T-cell (primary cell): Measurements from ENCODE around the gene NCAM1. TPM values are rescaled to one million over a fixed set of nuclear protein-coding genes. Genes with fewer than 3 reads are reported as not detected.
"Not testable (repeated sequence)": the region's sequence is repeated elsewhere in the genome, so short reads cannot be mapped to it uniquely, and the experiment has no call there.

Experiments used
- ATAC-seq, 4 experiments: fragments of 200-7000 bp in 3 of 4; fragments of 150-1000 bp in 1 of 4; cut with Tn5 transposase; replicated peaks in 1 of 4; 1 replicate in 3 of 4; 2 replicates in 1 of 4; pipeline ENCODE4 v1.10.0; 2021; ENCODE audit warnings: moderate library complexity in 3 of 4, mild to moderate bottlenecking in 2 of 4, moderate number of reproducible peaks in 1 of 4
- CTCF ChIA-PET, 2 donors: fragments of 300-600 bp; sonication (Branson Sonifier 250); formaldehyde crosslinking; loops; one replicate each; lab custom pipeline; 2022; ENCODE audit warnings: antibody characterized with exemption in 2 of 2; lab: Charles Lee
- POLR2A ChIA-PET, 2 donors: fragments of 300-600 bp; sonication (Branson Sonifier 250); formaldehyde crosslinking; loops; one replicate each; lab custom pipeline; 2022; ENCODE audit warnings: antibody characterized with exemption in 2 of 2; lab: Charles Lee
- DNase-seq, 35 experiments: peaks; one replicate each; pipeline versions ENCODE4 v3.0.0 to v3.0.0-alpha.2; 2013 to 2023
- H3K27ac ChIP-seq: one replicate; pipeline ENCODE4 v1.5.1; 2013; ENCODE audit warnings: low read length
- H3K27me3 ChIP-seq, 2 experiments: replicated peaks in 1 of 2; 1 replicate in 1 of 2; 2 replicates in 1 of 2; pipeline versions ENCODE4 v1.6.1 to v1.7.0; 2013; ENCODE audit warnings: low read length in 1 of 2, mixed read lengths in 1 of 2; ENCODE audit not compliant: control insufficient read depth in 2 of 2, insufficient read depth in 2 of 2; ENCODE audit errors: extremely low read depth in 1 of 2
- H3K36me3 ChIP-seq, 2 donors: 1 replicate in 1 of 2; 2 replicates in 1 of 2; pipeline versions ENCODE4 v1.6.1 to v1.7.0; 2013; ENCODE audit warnings: low read length in 1 of 2; ENCODE audit not compliant: control insufficient read depth in 2 of 2, insufficient read depth in 1 of 2; ENCODE audit errors: extremely low read depth in 1 of 2
- H3K4me1 ChIP-seq, 2 experiments: 1 replicate in 1 of 2; 2 replicates in 1 of 2; pipeline versions ENCODE4 v1.6.1 to v1.7.0; 2013; ENCODE audit warnings: low read length in 2 of 2, mixed read lengths in 1 of 2; ENCODE audit not compliant: insufficient read depth in 2 of 2, control insufficient read depth in 1 of 2; ENCODE audit errors: extremely low read depth in 1 of 2
- H3K4me3 ChIP-seq, 2 donors: 1 replicate in 1 of 2; 2 replicates in 1 of 2; pipeline versions ENCODE4 v1.5.1 to v1.7.0; 2013; ENCODE audit warnings: mild to moderate bottlenecking in 2 of 2, low read length in 1 of 2, moderate library complexity in 1 of 2; ENCODE audit not compliant: control insufficient read depth in 1 of 2; ENCODE audit errors: extremely low read depth in 1 of 2
- H3K9me3 ChIP-seq: 2 replicates; pipeline ENCODE4 v1.7.0; 2013
- H3K27ac Mint-ChIP-seq, 2 donors: one replicate each; pipeline ENCODE4 v1.8.0; 2020 to 2021; ENCODE audit warnings: mild to moderate bottlenecking in 2 of 2, mixed read lengths in 2 of 2
- H3K27me3 Mint-ChIP-seq, 2 donors: one replicate each; pipeline ENCODE4 v1.8.0; 2021 to 2022; ENCODE audit warnings: mixed read lengths in 2 of 2
- H3K36me3 Mint-ChIP-seq: one replicate; pipeline ENCODE4 v1.8.0; 2021; ENCODE audit warnings: mixed read lengths
- H3K4me1 Mint-ChIP-seq, 3 donors: one replicate each; pipeline ENCODE4 v1.8.0; 2020 to 2022; ENCODE audit warnings: mixed read lengths in 3 of 3, mild to moderate bottlenecking in 1 of 3
- H3K4me3 Mint-ChIP-seq, 3 donors: one replicate each; pipeline ENCODE4 v1.8.0; 2020 to 2022; ENCODE audit warnings: mild to moderate bottlenecking in 3 of 3, mixed read lengths in 3 of 3, moderate library complexity in 3 of 3
- H3K9me3 Mint-ChIP-seq, 3 donors: one replicate each; pipeline ENCODE4 v1.8.0; 2020 to 2022; ENCODE audit warnings: mixed read lengths in 3 of 3
- WGBS: methylation state at CpG from one replicate; pipeline ENCODE4 v1.1.5; 2013; ENCODE audit warnings: missing lambda C conversion rate; ENCODE audit not compliant: insufficient coverage; 5-methylcytosine and 5-hydroxymethylcytosine counted together
- total RNA-seq, 35 experiments: library from RNA in 6 of 35; stranded (reverse) in 6 of 35; fragments of 120-200 nt in 1 of 35; gene quantifications; one replicate each; pipeline versions ENCODE4 v1.2.1 to v1.2.4 and lab custom pipeline; 2013 to 2026

NCAM1 gene
- total RNA-seq, 5 donors from 2014 or later (not counting 1 experiment from before 2014, with no cell fraction given), result 0.90 to 1.8 (median 1.1) TPM

GRCh38 chr11:113043698-113044097 lies 82.5 kb downstream of the NCAM1 start:
- Histone ChIP-seq H3K27ac (no peak overlapping the region), H3K4me3 (no peak overlapping the region), H3K36me3 (no peaks in the 10 kb centered on the region), H3K9me3 (no peaks in the 10 kb centered on the region), H3K27me3 (peaks cover 3 to 9% of the 10 kb centered on the region in 2 experiments), H3K4me1 (no peaks in the 10 kb centered on the region)
- Mint-ChIP-seq H3K27ac (no peak overlapping the region), H3K4me1 (no peaks in the 10 kb centered on the region), H3K4me3 (no peak overlapping the region), H3K9me3 (no peaks in the 10 kb centered on the region), H3K36me3 (no peaks in the 10 kb centered on the region), H3K27me3 (peaks cover 8 to 20% of the 10 kb centered on the region in 2 donors)
- 100% methylated on average over 1 of the region's 5 CpGs for WGBS
- DNase-seq (no peak), ATAC-seq (no peak)
- POLR2A ChIA-PET, result no interaction called here
- CTCF ChIA-PET, result no interaction called here

- H3K9me3 ChIP-seq, result no peaks in the 10 kb centered on the region
- no peaks in the 10 kb centered on the region for H3K9me3 Mint-ChIP-seq
- no peaks in the 10 kb centered on the region for H3K36me3 Mint-ChIP-seq
- 86% methylated on average over 7 of the region's 15 CpGs for WGBS
- H3K4me3 Mint-ChIP-seq, result no peak overlapping the region
- H3K27ac ChIP-seq, result no peak overlapping the region
- CTCF ChIA-PET, result no interaction called here
- no peaks in the 10 kb centered on the region for H3K4me1 Mint-ChIP-seq
- ATAC-seq, result no peak
- H3K27me3 ChIP-seq, result peaks cover 3 to 9% of the 10 kb centered on the region in 2 experiments
- DNase-seq, result no peak
- no peaks in the 10 kb centered on the region for H3K4me1 ChIP-seq
- POLR2A ChIA-PET, result interaction anchor here in 1 of 2 donors (0.5 kb wide), 1 partner anchor 12 kb away, joined by 4 read pairs; no protein-coding TSS in a partner anchor
- H3K4me3 ChIP-seq, result no peak overlapping the region
- H3K27me3 Mint-ChIP-seq, result peaks cover 8 to 25% of the 10 kb centered on the region in 2 donors
- no peak overlapping the region for H3K27ac Mint-ChIP-seq
- no peaks in the 10 kb centered on the region for H3K36me3 ChIP-seq
Measured at GRCh38 chr11:113045146-113045545, 83.9 kb downstream of the NCAM1 start.

- no CpG with 5 or more reads among the region's 2 CpGs for WGBS
Measured at GRCh38 chr11:113046866-113047265, 85.6 kb downstream of the NCAM1 start.

GRCh38 chr11:113048820-113049768 lies 87.9 kb downstream of the NCAM1 start:
- Mint-ChIP-seq H3K36me3 (no peaks in the 10 kb centered on the region), H3K9me3 (peaks cover 0 to 3% (median 0%) of the 10 kb centered on the region in 3 donors), H3K4me3 (no peak overlapping the region), H3K27ac (no peak overlapping the region), H3K4me1 (no peaks in the 10 kb centered on the region), H3K27me3 (peaks cover 2 to 12% of the 10 kb centered on the region in 2 donors)
- POLR2A ChIA-PET, result no interaction called here
- no peaks in the 10 kb centered on the region for H3K36me3 ChIP-seq
- H3K27me3 ChIP-seq, result peaks cover 0 to 4% of the 10 kb centered on the region in 2 experiments
- H3K27ac ChIP-seq, result no peak overlapping the region
- WGBS, result 71% methylated on average over 1 of the region's 3 CpGs
- no peaks in the 10 kb centered on the region for H3K9me3 ChIP-seq
- no peak overlapping the region for H3K4me3 ChIP-seq
- ATAC-seq (no peak), DNase-seq (no peak)
- no peaks in the 10 kb centered on the region for H3K4me1 ChIP-seq
- CTCF ChIA-PET, result no interaction called here

More at GRCh38 chr11:113046866-113047265, 85.6 kb downstream of the NCAM1 start:
- ChIA-PET POLR2A (no interaction called here), CTCF (no interaction called here)
- H3K27me3 ChIP-seq, result peaks cover 3 to 9% of the 10 kb centered on the region in 2 experiments
- H3K4me3 ChIP-seq, result no peak overlapping the region
- no peaks in the 10 kb centered on the region for H3K9me3 Mint-ChIP-seq
- H3K27ac ChIP-seq, result no peak overlapping the region
- H3K4me3 Mint-ChIP-seq, result no peak overlapping the region
- H3K4me1 Mint-ChIP-seq, result no peaks in the 10 kb centered on the region
- ATAC-seq (no peak), DNase-seq (no peak)
- no peaks in the 10 kb centered on the region for H3K36me3 ChIP-seq
- H3K27ac Mint-ChIP-seq, result no peak overlapping the region
- no peaks in the 10 kb centered on the region for H3K4me1 ChIP-seq
- no peaks in the 10 kb centered on the region for H3K9me3 ChIP-seq
- peaks cover 8 to 24% of the 10 kb centered on the region in 2 donors for H3K27me3 Mint-ChIP-seq
- no peaks in the 10 kb centered on the region for H3K36me3 Mint-ChIP-seq

GRCh38 chr11:113053042-113053441 lies 91.8 kb downstream of the NCAM1 start:
- H3K4me3 ChIP-seq, H3K4me1 ChIP-seq, H3K27ac Mint-ChIP-seq, H3K4me1 Mint-ChIP-seq, DNase-seq, H3K27me3 ChIP-seq, H3K9me3 Mint-ChIP-seq, H3K9me3 ChIP-seq, CTCF ChIA-PET, H3K36me3 ChIP-seq, H3K27ac ChIP-seq, H3K27me3 Mint-ChIP-seq, H3K36me3 Mint-ChIP-seq, H3K4me3 Mint-ChIP-seq, ATAC-seq, POLR2A ChIA-PET: not testable (repeated sequence)
- no CpG with 5 or more reads among the region's 2 CpGs for WGBS

- no peak for ATAC-seq
- peaks cover 0 to 3% of the 10 kb centered on the region in 2 experiments for H3K27me3 ChIP-seq
- H3K36me3 ChIP-seq, result no peaks in the 10 kb centered on the region
- no peaks in the 10 kb centered on the region for H3K36me3 Mint-ChIP-seq
- no peak overlapping the region for H3K27ac Mint-ChIP-seq
- no peak for DNase-seq
- H3K4me1 ChIP-seq, result no peaks in the 10 kb centered on the region
- no peak overlapping the region for H3K27ac ChIP-seq
- no peak overlapping the region for H3K4me3 ChIP-seq
- H3K27me3 Mint-ChIP-seq, result peaks cover 0 to 4% of the 10 kb centered on the region in 2 donors
- POLR2A ChIA-PET, result no interaction called here
- H3K9me3 Mint-ChIP-seq, result peaks cover 0 to 3% (median 3%) of the 10 kb centered on the region in 3 donors
- WGBS, result 48% methylated on average over 2 of the region's 2 CpGs
- no peaks in the 10 kb centered on the region for H3K9me3 ChIP-seq
- no peaks in the 10 kb centered on the region for H3K4me1 Mint-ChIP-seq
- CTCF ChIA-PET, result no interaction called here
- H3K4me3 Mint-ChIP-seq, result no peak overlapping the region
Measured at GRCh38 chr11:113057038-113057437, 95.8 kb downstream of the NCAM1 start.
